GM13976 (cell line): ENCODE data around the gene EHMT1.

Experiments used
- DNase-seq: peaks from one replicate; pipeline ENCODE4 v3.0.0; 2012; ENCODE audit warnings: low spot score
- CTCF ChIP-seq: IDR thresholded peaks from 2 replicates; pipeline ENCODE4 v1.5.1; 2012; ENCODE audit warnings: borderline replicate concordance, mild to moderate bottlenecking; ENCODE audit not compliant: insufficient read depth; ENCODE audit errors: extremely low read depth, missing control alignments, control extremely low read depth
- in situ Hi-C: fragments of 300-500 bp; cut with MboI; formaldehyde crosslinking; loops from one replicate; pipeline ENCODE4 v1.12.0; 2022; ENCODE audit warnings: low sequenced_read_pairs, mixed read lengths, inconsistent platforms; ENCODE audit not compliant: unreplicated experiment

The EHMT1 gene

DNA sequence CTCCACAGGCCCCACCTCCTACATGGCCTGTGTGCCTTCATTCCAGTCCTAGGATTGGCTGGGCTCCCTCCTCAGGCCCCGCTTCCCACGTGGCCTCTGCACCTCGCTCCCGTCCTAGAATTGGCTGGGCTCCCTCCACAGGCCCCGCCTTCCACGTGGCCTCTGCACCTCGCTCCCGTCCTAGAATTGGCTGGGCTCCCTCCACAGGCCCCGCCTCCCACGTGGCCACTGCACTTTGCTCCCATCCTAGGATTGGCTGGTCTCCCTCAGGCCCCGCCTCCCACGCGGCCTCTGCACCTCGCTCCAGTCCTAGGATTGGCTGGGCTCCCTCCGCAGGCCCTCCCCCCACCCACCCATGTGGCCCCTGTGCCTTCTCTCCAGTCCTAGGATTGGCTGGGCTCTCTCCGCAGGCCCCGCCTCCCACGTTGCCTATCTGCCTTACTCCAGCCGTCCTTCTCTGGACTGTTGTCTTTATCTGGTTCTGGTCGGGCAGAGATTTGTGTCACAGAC, 213.4 kb downstream of the EHMT1 start:
- DNase-seq = no peak
- in situ Hi-C loops = no loop called here
- no peak for TF ChIP-seq CTCF

DNA sequence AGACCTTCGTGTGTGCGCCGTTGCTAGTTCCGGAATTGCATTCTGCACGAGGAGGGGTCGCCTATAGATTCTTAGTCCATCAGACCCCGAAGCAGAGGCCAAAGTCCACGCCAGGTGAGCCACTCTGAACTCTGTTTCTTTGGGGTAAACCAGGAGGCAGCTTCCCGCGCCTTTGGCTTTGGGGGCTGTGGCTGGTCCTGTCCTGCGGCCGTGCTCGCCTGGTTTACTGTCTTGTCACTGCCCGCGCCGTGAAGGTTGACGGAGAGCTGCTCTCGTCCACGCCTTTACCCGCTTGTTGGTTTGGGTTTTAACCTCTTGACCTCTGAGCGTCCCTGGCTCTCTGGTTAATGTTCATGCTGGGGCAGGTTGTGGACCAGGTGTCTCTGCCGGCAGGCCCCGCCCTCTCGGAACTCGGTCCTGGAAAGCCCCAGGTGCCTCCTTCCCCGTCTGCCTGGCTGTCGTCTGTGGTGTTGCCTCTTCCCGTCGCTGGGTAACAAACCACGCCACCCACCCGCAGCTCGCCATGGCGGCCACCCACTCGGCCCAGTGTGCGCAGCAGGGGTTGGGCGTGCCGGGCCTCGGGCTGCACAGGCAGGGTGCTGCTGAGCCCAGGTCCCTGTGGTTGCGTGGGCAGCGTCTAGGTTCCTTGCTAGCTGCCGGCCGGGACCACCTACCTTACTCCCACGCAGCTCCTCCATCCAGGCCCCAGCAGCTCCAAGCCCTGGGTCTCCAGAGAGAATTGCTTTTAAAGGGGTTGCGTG, 214.2 kb downstream of the EHMT1 start:
- no peak for TF ChIP-seq CTCF
- in situ Hi-C loops = no loop called here
- no peak for DNase-seq

GRCh38 chr9:137833721-137834613, 215.2 kb downstream of the EHMT1 start:
- DNase-seq = no peak
- TF ChIP-seq CTCF = no peak
- in situ Hi-C loops = no loop called here

- TF ChIP-seq CTCF = no peak
- in situ Hi-C loops = no loop called here
- DNase-seq = no peak
Observed at GRCh38 chr9:137834846-137835546, 216.2 kb downstream of the EHMT1 start.

- no peak for TF ChIP-seq CTCF
- in situ Hi-C loops = no loop called here
- DNase-seq = no peak
Observed at GRCh38 chr9:137836151-137836830, 217.5 kb downstream of the EHMT1 start.

DNA sequence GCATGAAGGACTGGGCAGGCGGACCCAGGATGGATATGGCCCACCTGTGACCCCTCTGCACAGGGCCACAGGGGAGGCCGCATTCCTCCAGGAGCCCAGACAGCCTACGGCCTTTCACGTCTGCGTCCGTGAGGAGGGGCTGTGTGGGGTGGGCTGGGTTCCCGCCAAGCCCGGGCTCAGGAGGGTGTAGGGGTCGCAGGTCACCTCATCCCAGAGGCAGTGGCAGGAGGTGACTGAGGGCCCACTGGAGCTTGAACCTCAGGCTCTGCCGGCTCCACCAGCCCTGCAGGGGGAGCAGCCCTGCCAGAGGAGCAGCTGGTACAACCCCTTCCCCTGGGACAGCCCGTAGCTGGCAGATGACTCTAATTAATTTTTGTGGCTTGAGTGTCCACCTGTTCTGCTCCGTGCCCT, 218.0 kb downstream of the EHMT1 start:
- DNase-seq = no peak
- no peak for TF ChIP-seq CTCF
- in situ Hi-C loops = no loop called here
